Stimulated activated CD4-positive, alpha-beta T cell treated with anti-CD3 and anti-CD28 coated beads, Interleukin-15, amount 100 ng/mL, for 48 hours (primary cell): Measurements from ENCODE around the gene DMRT1.

Source experiments
- DNase-seq, 2 donors: peaks; one replicate each; pipeline ENCODE4 v3.0.0-alpha.2; 2020; ENCODE audit warnings: low read depth in 2 of 2

The DMRT1 gene

GRCh38 chr9:970151-970996, 128.9 kb downstream of the DMRT1 start:
- no peak for DNase-seq

DNA sequence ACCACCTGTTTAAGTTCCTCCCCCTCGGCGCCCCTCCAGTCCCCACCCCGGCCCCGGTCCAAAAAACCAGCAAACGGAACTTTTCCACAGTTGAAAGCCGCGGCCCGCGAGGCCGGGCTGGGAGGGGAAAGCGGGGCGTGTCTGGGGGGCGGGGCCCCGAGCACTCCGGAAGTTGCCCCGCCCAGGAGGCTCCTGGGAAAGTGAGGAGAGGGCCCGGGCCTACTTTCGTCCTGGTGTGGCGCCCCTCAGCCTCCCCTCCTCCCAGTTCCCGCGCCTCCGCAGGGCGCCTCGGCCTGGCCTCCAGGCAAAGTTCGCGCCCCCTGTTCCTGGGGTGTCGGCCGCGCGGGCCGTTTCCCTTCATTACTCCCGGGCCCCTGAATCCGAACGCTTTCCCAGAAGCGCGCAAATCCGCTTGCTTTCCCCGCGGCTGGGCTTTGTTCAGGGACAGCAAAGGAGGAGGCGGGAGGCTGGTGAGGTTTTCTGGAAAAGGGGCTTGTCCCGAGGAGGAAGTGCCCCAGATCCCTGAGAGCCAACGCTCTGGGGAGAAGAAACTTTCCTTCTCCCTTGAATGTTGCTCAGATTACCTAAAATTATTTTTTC, 130.5 kb downstream of the DMRT1 start:
- DNase-seq, result no peak

GRCh38 chr9:972501-973294, 131.2 kb downstream of the DMRT1 start:
- DNase-seq, result no peak

- no peak for DNase-seq
Measured at GRCh38 chr9:973295-973834, 131.9 kb downstream of the DMRT1 start.

- no peak for DNase-seq
Measured at GRCh38 chr9:974031-974995, 132.8 kb downstream of the DMRT1 start.

GRCh38 chr9:974996-975739, 133.7 kb downstream of the DMRT1 start:
- no peak for DNase-seq

DNA sequence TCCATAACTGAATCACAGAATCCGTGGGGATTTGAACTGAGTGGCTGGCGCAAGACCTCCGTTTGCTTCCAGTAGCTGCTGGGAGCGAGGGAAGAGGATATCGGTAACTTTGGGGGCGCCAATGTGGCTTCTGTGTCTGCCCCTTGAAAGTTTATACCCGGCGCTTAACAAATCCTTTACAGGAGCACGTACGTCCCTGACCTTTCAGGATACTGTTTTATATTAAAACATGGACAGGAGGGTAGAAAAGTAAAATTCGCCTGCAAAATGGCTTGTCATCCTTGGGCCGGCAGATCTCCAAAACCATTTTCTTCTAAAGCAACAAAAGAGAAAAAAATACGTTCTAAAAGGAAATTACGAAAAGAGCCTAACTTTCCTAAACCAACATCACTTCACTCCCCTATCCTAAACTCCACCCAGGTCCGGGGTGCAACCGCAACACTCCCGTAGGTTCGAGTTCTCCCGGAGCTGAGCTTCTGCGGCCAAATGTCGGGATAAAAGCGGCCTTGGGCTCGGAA, 134.3 kb downstream of the DMRT1 start:
- no peak for DNase-seq

DNA sequence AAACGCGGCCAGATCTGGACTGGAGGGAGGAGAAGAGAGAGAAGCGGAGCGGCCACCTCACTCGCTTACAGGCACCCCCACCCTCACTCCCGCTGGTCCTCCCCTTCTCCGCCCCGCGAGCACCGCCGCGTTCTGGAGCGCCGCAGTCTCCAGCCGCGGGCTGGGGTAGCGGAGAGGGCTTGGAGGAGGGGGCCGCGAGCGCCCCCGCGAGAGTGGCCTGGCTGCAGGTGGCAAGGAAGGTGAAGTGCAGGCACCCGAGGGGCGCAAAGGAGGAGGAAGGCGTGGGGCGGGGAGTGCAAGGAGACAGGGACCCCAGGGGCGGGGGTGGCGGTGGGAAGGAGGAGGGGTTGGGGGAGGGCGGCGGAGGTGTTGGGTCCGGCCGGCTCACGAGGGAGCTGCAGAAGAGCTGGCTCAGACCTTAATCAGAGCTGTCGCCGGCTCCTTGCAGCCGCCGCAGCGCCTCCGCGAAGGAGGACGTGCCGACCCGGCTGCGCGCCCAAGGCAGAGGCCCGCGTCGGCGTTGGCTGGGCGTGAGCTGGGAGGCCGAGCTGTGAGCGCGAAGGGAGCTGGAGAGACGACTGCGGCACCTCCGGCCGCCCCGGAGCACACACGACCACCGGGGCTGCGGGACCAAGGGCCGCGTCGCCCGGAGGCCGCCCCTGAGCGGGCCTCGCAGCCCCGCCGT, 134.9 kb downstream of the DMRT1 start, which contains the start of gene DMRT3:
TSS of gene DMRT3 (plus strand) at position 398 of the 685 bp plus-strand sequence. CDS start 347 bp downstream, outside the sequence.
- DNase-seq, result no peak

- DNase-seq, result no peak
Measured at GRCh38 chr9:976943-977837, 135.7 kb downstream of the DMRT1 start.

DNA sequence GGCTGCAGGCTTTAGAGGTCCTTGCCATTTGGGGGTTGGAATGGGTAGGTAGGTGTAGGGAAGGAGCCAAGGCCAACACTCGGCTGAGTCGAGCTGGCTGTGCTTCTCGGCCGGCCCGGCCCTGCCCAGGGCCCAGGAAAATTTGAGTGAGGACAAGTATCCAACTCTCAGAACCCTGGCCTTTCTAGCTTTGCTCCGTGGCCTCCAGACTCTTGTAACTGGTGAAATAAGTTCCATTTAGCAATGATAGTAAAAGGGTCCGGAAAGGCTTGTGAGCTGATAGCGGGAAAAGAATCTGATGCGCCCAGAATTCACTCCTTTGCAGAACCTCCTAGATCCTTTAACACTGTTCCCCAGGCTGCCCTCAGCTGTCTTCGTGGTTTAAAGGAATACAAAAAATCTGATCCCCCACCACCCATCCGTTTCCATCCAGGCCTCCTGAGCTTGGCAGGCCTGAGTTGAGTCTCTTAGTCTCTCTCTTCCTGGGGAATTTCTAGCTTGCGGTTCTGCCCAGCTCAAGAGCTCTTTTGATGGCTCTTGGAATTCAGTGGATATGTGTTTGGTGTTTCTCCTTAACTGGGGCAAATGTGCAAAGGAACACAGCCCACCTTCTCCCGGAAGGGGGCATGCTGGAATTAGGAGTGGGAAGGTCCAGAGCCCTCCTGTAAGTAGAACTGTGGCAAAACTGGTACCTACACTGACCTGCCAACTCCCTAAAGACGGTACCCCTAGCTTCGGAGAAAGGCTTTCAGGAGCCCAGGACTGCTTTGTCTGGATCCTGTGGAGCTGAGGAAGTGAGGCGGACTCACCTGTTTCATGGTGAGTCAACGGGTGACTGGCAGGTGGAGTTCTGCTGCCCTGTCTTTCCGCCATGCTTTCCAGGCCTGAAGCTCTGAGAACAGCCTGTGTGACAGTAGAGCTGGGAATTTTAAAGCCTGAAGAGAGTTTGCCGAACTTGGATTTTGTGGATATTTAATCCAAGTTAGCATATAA, 136.6 kb downstream of the DMRT1 start:
- DNase-seq, result no peak

- no peak for DNase-seq
Measured at GRCh38 chr9:979983-980382, 138.5 kb downstream of the DMRT1 start.

- no peak for DNase-seq
Measured at GRCh38 chr9:980640-981039, 139.1 kb downstream of the DMRT1 start.

DNA sequence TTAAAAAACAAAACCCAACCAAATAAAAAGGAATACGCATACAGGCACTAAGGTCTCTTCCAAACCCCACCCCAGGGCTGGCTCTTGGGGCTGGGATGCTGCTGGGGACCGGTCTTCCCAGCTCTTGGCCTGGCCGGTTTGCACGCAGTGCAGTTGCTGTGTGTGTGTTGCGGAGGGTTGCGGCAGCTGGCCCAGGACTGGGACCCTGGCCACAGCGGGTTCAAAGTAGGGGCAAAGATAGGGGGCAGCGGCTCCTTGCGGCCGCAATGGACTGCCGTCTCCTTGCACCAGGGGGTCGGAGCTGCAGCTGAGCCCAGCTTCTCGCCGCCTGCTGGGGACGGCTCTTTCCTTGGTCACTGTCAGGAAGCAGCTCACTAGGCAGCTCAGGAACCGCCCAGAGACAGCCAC, 140.0 kb downstream of the DMRT1 start:
- DNase-seq, result no peak

DNA sequence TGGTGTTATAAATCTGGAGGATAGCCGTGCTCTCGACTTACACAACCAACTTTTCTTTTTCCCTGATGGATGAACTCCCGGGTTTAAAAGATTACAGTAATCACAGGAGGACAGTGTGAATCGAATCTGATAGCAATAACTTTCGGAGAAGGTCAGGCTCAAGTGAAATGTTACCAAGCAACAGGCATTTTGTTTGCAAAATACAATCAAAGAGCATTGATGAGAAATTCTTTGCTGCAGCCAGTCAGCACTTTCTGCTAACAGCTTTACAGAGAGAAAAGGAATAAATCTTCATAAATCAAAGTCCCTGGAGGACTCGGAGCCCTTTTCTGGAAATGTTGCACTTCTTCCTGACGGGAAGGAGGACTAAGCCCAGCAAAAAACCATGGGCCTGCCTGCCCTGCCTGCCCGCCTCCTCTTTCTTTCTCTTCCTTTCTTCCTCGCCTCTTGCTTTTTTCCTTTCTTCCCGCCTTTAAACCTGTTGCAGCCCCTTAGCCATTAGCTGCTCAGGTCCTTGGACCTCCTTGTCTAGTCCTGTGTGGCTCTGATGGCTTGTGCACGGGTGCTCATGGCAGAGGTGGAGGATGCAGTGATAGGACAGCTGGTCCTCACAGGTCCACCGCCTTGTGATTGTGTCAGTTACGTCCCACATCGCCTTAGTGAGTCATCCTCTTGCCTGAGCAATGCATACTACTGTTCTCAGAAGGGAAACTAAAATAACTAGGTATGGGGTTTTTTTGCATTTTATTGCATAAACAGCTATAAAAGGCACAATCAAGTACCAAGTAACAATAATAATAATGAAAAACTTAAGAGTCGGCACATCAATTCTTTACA, 141.1 kb downstream of the DMRT1 start:
- DNase-seq, result no peak

GRCh38 chr9:994005-994404, 152.5 kb downstream of the DMRT1 start:
- no peak for DNase-seq

- no peak for DNase-seq
Measured at GRCh38 chr9:995192-995591, 153.7 kb downstream of the DMRT1 start.
